Aorta (tissue), 5 donors: Measurements from ENCODE around the gene SMC6. TPM values are rescaled to one million over a fixed set of nuclear protein-coding genes. Genes with fewer than 3 reads are reported as not detected.

ENCODE experiments used
- ATAC-seq: fragments of 200-7000 bp; cut with Tn5 transposase; one replicate; pipeline ENCODE4 v1.9.1; 2022; ENCODE audit warnings: moderate library complexity; ENCODE audit not compliant: low FRiP score
- DNase-seq, 2 donors: peaks; one replicate each; pipeline ENCODE4 v3.0.0-alpha.2; 2020
- H3K27ac ChIP-seq, 2 donors: one replicate each; pipeline ENCODE4 v1.5.1; 2013; ENCODE audit warnings: low read length in 2 of 2, mild to moderate bottlenecking in 2 of 2, moderate library complexity in 2 of 2, control low read depth in 1 of 2, inconsistent platforms in 1 of 2, low read depth in 1 of 2
- H3K27me3 ChIP-seq, 2 donors: one replicate each; pipeline ENCODE4 v1.6.1; 2013; ENCODE audit warnings: control low read depth in 1 of 2, low read length in 1 of 2, mild to moderate bottlenecking in 1 of 2, moderate library complexity in 1 of 2; ENCODE audit not compliant: insufficient read depth in 2 of 2, control insufficient read depth in 1 of 2
- H3K36me3 ChIP-seq, 2 donors: one replicate each; pipeline ENCODE4 v1.6.1; 2013; ENCODE audit warnings: control low read depth in 1 of 2, low read length in 1 of 2, mild to moderate bottlenecking in 1 of 2; ENCODE audit not compliant: insufficient read depth in 2 of 2, control insufficient read depth in 1 of 2
- H3K4me1 ChIP-seq, 2 donors: one replicate each; pipeline ENCODE4 v1.6.1; 2013; ENCODE audit warnings: low read length in 2 of 2, control low read depth in 1 of 2, mild to moderate bottlenecking in 1 of 2, moderate library complexity in 1 of 2; ENCODE audit not compliant: insufficient read depth in 2 of 2, control insufficient read depth in 1 of 2
- H3K4me3 ChIP-seq, 2 donors: one replicate each; pipeline ENCODE4 v1.5.1; 2013; ENCODE audit warnings: low read length in 2 of 2, control low read depth in 1 of 2, mild to moderate bottlenecking in 1 of 2
- H3K9me3 ChIP-seq: one replicate; pipeline ENCODE4 v1.6.1; 2013; ENCODE audit warnings: mild to moderate bottlenecking, low read length; ENCODE audit not compliant: control insufficient read depth
- WGBS, 2 donors: extraction: QIAGEN DNeasy Blood & Tissue Kit; methylation state at CpG; one replicate each; pipeline ENCODE4 v1.1.7; 2013; 5-methylcytosine and 5-hydroxymethylcytosine counted together
- intact Hi-C, 2 donors: fragments of 100-400 bp; cut with DNase I; formaldehyde crosslinking; loops; one replicate each; pipeline versions ENCODE4 v1.14.2 to v1.15.0; 2022
- polyA plus RNA-seq, 2 donors: library from polyadenylated mRNA; stranded (reverse); fragments of 200-250 nt; gene quantifications; one replicate each; pipeline ENCODE4 v1.2.3, GENCODE V29; 2013
- total RNA-seq, 2 donors: library from RNA; stranded (reverse); fragmentation: NEBNext Ultra II Directional; extraction: Animal tissue kit (Norgen Biotek cat#: 25700); gene quantifications; one replicate each; pipeline ENCODE4 v1.2.1, GENCODE V29; 2021
- donor health status: healthy with polysubstance abuse.
- donor health status: Bipolar disorder and iron deficiency.
- donor health status: DM: no; HTN: no; CAD: no.
- donor health status: DM: no; HTN: no; CAD: no.
- donor health status: DM: yes; HTN: yes; CAD: no.

The SMC6 gene
- total and polyA plus RNA-seq, 4 donors = 5.5 to 17.2 (median 8.6) TPM

DNA sequence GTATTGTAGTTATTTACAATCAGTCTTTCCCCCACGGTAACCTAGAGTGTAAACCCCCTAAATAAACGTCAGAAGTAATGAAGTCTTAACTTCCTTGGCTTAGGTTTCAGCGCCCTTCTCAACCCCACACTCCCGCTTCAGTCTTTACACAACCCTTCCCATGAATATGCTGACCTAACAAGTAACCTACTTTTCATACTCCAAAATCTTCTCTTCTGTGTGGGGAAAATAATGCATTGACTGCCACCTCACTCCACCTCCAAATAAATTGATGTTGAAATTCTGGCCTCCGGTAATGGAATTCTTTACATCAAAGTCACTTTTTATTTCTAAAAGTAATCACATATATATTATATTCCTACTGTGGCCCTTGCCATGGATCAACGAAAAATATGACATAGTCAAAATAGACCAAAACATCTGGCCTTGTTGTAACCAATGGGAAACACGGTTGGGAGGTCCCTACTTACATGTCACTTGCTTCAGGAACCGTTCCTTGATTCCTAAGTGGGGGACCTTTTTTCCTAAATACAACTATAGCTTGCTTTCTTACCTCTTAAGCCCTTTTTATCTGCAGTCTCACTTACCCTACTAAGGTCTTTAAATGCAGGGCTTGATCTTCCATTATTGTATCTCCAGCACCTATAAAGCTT is 1.3 kb upstream of the SMC6 start:
- H3K9me3 ChIP-seq = no peaks in the 10 kb centered on the region
- H3K27ac ChIP-seq = no peak overlapping the region
- 10 to 17% methylated on average over 8 of the region's 8 CpGs for WGBS, 2 donors
- no peak overlapping the region for H3K4me3 ChIP-seq
- ATAC-seq (no peak), DNase-seq (no peak)
- peaks cover 0 to 5% of the 10 kb centered on the region in 2 donors for H3K4me1 ChIP-seq
- no peaks in the 10 kb centered on the region for H3K27me3 ChIP-seq
- no peaks in the 10 kb centered on the region for H3K36me3 ChIP-seq
- intact Hi-C loops = loop anchor here in 1 of 2 donors (5.0 kb wide), 1 partner anchor 77 kb away; no protein-coding TSS in a partner anchor

DNA sequence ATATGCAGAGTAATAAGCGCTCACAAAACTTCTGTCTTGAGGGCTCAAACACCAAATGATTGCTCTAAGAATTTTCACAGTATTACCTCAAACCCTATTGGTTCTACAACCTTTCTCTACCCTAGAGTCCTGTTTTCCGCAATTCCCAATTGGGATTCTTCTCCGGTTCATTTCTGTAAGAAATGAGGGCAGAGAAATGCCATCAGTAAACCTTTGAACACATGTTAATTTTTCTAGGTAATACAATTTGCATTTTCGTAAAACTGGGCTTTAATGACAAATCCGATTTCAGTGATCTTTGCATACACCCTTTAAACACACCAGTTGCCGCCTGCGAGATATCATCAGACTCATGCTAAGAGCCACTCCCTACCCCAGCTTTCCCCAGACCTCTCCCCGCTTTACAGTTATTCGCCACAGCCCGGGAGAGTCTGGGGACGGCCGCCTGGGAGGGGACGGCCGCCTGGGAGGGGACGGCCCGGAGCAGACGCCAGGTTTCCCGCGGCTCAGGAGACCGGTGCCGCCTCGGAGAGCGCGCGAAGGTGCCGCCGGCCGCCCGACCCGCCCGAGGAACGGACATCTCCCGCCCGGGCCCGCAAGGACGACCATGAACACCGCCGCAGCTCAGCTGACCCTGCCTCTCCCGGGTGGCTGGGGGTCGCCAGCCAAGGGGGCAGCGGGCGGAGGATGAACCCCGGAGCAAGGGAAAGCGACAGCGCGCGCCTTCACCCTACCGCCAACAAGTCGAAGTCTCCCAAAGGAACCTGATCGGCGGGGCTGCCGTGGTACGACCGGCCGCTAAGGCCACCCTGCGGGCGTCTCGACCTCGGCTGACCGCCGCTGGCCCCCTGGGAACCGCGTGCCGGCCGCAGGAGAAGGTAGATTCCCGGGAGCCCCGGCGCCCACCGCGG is 463 bp downstream of the SMC6 start:
- H3K27ac ChIP-seq = peak overlapping the region; percentile 3 to 81
- H3K9me3 ChIP-seq = no peaks in the 10 kb centered on the region
- intact Hi-C loops = loop anchor here in 1 of 2 donors (5.0 kb wide), 1 partner anchor 79 kb away; no protein-coding TSS in a partner anchor
- DNase-seq = peak in 1 of 2 donors; percentile 85
- no peaks in the 10 kb centered on the region for H3K27me3 ChIP-seq
- no peaks in the 10 kb centered on the region for H3K36me3 ChIP-seq
- WGBS, 2 donors = 1% methylated on average over 52 to 70 of the region's 70 CpGs
- ATAC-seq = peak; percentile 84
- peaks cover 0 to 5% of the 10 kb centered on the region in 2 donors for H3K4me1 ChIP-seq
- H3K4me3 ChIP-seq = peak overlapping the region; percentile 85 to 88

DNA sequence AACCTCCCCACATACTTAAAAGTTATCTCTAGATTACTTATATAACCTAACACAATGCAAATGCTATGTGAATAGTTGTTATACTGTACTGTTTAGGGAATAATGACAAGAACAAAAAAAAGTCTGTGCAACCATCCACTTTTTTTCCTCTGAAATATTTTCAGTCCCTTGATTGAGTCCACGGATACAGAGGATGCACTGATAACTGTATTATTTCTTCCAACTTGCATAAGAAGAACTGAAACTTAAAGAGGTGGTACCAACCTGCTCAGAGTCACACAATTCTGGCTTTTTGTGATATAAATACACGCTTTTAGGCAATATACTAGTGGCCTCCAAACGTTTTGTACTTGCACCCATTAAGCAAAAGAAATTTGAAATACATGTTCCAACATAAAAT is 1.4 kb downstream of the SMC6 start:
- Histone ChIP-seq H3K27me3 (no peaks in the 10 kb centered on the region), H3K9me3 (no peaks in the 10 kb centered on the region), H3K4me3 (no peak overlapping the region), H3K27ac (no peak overlapping the region), H3K4me1 (peaks cover 0 to 5% of the 10 kb centered on the region in 2 donors), H3K36me3 (no peaks in the 10 kb centered on the region)
- intact Hi-C loops = loop anchor here in 1 of 2 donors (5.0 kb wide), 1 partner anchor 80 kb away; no protein-coding TSS in a partner anchor
- ATAC-seq (no peak), DNase-seq (no peak)
- WGBS, 2 donors = 43 to 46% methylated on average over 3 of the region's 3 CpGs

DNA sequence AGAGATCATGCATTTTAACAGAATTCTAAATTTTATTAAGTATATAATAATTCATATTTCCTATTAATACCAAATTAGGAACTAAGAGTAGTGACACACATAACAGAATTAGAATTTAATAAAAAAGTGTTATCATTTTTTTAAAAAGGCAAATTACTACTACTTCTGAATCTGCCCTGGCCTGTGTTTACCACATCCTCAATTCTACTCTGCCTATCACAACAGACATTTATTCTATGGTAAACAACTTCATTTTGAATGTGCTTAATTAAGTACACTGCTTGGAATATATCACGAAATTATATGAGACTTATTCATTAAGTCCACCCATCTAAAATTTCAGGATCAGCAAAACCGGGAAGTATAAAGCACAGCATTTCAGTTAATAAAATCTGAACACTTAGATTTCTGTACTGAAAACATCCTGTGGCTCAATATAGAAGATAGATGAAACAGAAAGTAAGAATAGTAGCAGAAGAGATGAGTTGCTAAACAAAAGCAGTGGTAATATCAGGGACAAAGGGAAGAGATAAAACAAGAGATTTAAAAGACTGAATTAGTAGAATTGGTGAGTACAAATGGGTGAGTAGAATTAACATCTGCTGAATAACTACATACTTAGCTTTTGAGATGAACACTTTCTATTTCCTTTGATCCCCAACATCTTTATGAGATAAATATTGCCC is 3.7 kb downstream of the SMC6 start:
- no peak for DNase-seq
- Histone ChIP-seq H3K36me3 (no peaks in the 10 kb centered on the region), H3K4me1 (peaks cover 0 to 5% of the 10 kb centered on the region in 2 donors), H3K27me3 (no peaks in the 10 kb centered on the region), H3K9me3 (no peaks in the 10 kb centered on the region), H3K4me3 (no peak overlapping the region), H3K27ac (no peak overlapping the region)
- intact Hi-C loops = loop anchor here in 1 of 2 donors (5.0 kb wide), 1 partner anchor 82 kb away; no protein-coding TSS in a partner anchor
- no peak for ATAC-seq
- 93% methylated on average over 2 of the region's 2 CpGs for WGBS, 2 donors

DNA sequence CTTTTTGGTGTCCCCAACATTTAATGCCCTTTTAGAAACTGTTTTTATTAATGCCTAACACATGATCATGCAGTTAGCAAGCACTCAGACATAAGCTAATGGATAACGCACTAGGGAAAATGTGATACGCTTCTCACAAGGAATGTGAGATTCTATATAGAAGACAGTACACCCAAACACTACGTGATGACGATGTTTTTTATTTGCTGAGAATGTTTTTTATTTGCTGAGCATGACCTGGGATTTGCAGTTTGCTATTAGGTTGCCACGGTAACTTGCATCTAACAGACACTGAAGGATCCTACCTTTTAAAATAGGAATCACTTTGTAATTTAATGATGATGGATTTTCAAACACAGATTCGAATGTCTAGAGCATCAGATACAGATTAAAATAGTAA is 4.9 kb downstream of the SMC6 start:
- no peaks in the 10 kb centered on the region for H3K36me3 ChIP-seq
- WGBS, 2 donors = 92 to 94% methylated on average over 6 of the region's 6 CpGs
- DNase-seq (no peak), ATAC-seq (no peak)
- no peak overlapping the region for H3K27ac ChIP-seq
- H3K27me3 ChIP-seq = no peaks in the 10 kb centered on the region
- H3K4me1 ChIP-seq = peaks cover 0 to 5% of the 10 kb centered on the region in 2 donors
- H3K4me3 ChIP-seq = no peak overlapping the region
- intact Hi-C loops = no loop called here
- H3K9me3 ChIP-seq = no peaks in the 10 kb centered on the region

DNA sequence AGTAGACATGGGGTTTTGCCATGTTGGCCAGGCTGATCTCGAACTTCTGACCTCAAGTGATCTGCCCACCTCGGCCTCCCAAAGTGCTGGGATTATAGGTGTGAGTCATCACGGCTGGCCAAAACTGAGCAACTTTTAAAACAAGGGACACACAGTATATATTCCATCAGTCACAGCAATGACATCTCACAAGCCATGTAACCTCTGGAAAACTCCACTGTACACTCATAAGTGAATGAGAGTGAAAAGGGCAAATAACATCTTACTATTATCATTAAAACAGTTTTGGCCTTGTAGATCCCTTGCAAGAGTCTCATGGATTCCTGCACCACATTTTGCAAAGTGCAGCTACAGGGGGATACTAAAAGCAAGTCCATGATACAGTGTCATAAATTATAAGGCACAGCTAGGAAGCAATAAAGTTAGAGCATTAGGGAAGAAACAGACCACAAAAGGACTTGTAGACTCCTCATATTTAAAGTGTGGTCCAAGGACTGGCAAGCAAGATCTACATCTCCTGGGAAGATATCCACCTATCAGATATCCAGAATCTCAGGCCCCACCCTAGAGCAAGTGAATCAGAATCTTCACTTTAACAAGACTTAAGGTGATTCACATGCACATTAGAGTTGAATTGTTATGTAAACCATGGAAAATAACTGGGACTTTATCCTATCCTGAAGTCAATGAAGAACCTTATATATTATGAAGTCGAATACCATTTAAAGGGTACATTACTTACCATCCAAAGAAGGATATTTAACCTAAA is 5.7 kb downstream of the SMC6 start:
- ATAC-seq (no peak), DNase-seq (no peak)
- no peaks in the 10 kb centered on the region for H3K36me3 ChIP-seq
- intact Hi-C loops = no loop called here
- H3K27ac ChIP-seq = no peak overlapping the region
- 81 to 84% methylated on average over 4 of the region's 4 CpGs for WGBS, 2 donors
- H3K9me3 ChIP-seq = no peaks in the 10 kb centered on the region
- no peak overlapping the region for H3K4me3 ChIP-seq
- H3K27me3 ChIP-seq = no peaks in the 10 kb centered on the region
- H3K4me1 ChIP-seq = peaks cover 0 to 5% of the 10 kb centered on the region in 2 donors

DNA sequence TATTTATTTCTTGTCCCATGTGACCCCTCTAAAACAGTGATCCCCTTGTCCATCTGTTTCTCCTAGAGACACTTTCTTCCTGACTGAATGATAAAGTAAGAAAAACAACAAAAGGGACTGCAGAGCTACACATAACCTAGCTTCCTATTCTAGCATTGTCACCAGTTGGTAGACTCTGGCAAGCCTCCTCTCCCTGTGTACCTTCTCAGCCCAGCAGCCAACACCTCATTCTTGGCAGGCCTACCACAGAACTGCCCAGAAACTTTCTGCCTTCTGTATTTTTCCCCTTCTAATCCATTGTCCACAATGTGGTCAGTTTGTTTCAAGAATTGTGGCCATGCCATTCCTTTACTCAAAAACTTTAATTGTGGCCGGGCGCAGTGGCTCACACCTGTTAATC is 13.4 kb downstream of the SMC6 start:
- no peak overlapping the region for H3K4me3 ChIP-seq
- H3K9me3 ChIP-seq = no peaks in the 10 kb centered on the region
- H3K4me1 ChIP-seq = no peaks in the 10 kb centered on the region
- H3K27me3 ChIP-seq = no peaks in the 10 kb centered on the region
- no peak for ATAC-seq
- peaks cover 2 to 7% of the 10 kb centered on the region in 2 donors for H3K36me3 ChIP-seq
- WGBS, 2 donors = 97 to 100% methylated on average over 2 of the region's 2 CpGs
- no peak for DNase-seq
- no peak overlapping the region for H3K27ac ChIP-seq
- intact Hi-C loops = no loop called here

DNA sequence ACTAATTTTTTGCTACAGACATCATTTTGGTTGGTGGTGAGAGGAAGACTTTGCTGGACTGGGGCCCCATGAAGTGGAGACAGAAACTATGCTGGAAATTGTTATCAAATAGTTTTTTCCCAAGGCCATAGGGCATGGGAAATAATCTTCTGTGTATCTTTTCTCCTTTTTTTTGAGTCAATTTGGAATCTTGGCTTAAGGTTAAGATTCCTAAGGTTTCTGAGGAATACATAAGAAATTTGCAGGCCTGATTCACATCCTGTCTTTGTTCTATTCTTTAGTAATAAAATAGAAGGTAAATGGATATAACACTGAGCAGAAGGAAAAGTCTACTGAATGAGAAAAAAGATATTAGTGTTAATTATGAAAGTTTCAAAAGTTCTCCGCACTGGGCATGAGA is 16.6 kb downstream of the SMC6 start:
- Histone ChIP-seq H3K9me3 (no peaks in the 10 kb centered on the region), H3K4me3 (no peak overlapping the region), H3K36me3 (peaks cover 6 to 7% of the 10 kb centered on the region in 2 donors), H3K4me1 (no peaks in the 10 kb centered on the region), H3K27ac (no peak overlapping the region), H3K27me3 (no peaks in the 10 kb centered on the region)
- no peak for ATAC-seq
- intact Hi-C loops = no loop called here
- no peak for DNase-seq
- 93 to 96% methylated on average over 1 of the region's 1 CpG for WGBS, 2 donors
